Nephron progenitor cell (in vitro differentiated cells): ENCODE measurements around the gene ANKHD1.

Source experiments
- DNase-seq: peaks from one replicate; pipeline ENCODE4 v3.0.0; 2021
- H3K27ac Mint-ChIP-seq: 2 replicates; pipeline ENCODE4 v1.8.0; 2021; ENCODE audit warnings: mild to moderate bottlenecking, moderate library complexity, mixed read lengths
- H3K27me3 Mint-ChIP-seq: 2 replicates; pipeline ENCODE4 v1.8.0; 2021; ENCODE audit warnings: mild to moderate bottlenecking, low read depth, mixed read lengths; ENCODE audit not compliant: poor library complexity
- H3K36me3 Mint-ChIP-seq: 2 replicates; pipeline ENCODE4 v1.8.0; 2021; ENCODE audit warnings: low read depth, mixed read lengths
- H3K4me1 Mint-ChIP-seq: 2 replicates; pipeline ENCODE4 v1.8.0; 2021; ENCODE audit warnings: mixed read lengths
- H3K4me3 Mint-ChIP-seq: 2 replicates; pipeline ENCODE4 v1.8.0; 2021; ENCODE audit warnings: mild to moderate bottlenecking, moderate library complexity, mixed read lengths
- H3K9me3 Mint-ChIP-seq: 2 replicates; pipeline ENCODE4 v1.8.0; 2021; ENCODE audit warnings: mild to moderate bottlenecking, moderate library complexity, mixed read lengths
- CTCF ChIP-seq: fragments of 200-600 bp; sonication (generic); IDR thresholded peaks from 2 replicates; pipeline ENCODE4 v1.5.0; 2021; ENCODE audit warnings: antibody characterized with exemption

Gene ANKHD1

GRCh38 chr5:140362875-140363630 is 38.6 kb upstream of the ANKHD1 start:
- DNase-seq = peak; percentile 92
- TF ChIP-seq CTCF = peak; percentile 93
- Mint-ChIP-seq H3K27me3 (no peaks in the 10 kb centered on the region), H3K9me3 (no peaks in the 10 kb centered on the region), H3K4me1 (peaks cover 12% of the 10 kb centered on the region), H3K36me3 (no peaks in the 10 kb centered on the region), H3K4me3 (peak overlapping the region; percentile 75), H3K27ac (no peak overlapping the region)

GRCh38 chr5:140363631-140364471 is 37.8 kb upstream of the ANKHD1 start:
- peak overlapping the region; percentile 75 for H3K4me3 Mint-ChIP-seq
- H3K9me3 Mint-ChIP-seq = no peaks in the 10 kb centered on the region
- TF ChIP-seq CTCF = no peak
- H3K36me3 Mint-ChIP-seq = no peaks in the 10 kb centered on the region
- H3K4me1 Mint-ChIP-seq = peaks cover 6% of the 10 kb centered on the region
- no peaks in the 10 kb centered on the region for H3K27me3 Mint-ChIP-seq
- H3K27ac Mint-ChIP-seq = no peak overlapping the region
- DNase-seq = no peak

GRCh38 chr5:140364472-140364765 is 37.2 kb upstream of the ANKHD1 start:
- H3K4me3 Mint-ChIP-seq = no peak overlapping the region
- H3K4me1 Mint-ChIP-seq = peaks cover 5% of the 10 kb centered on the region
- DNase-seq = no peak
- H3K27ac Mint-ChIP-seq = no peak overlapping the region
- no peak for TF ChIP-seq CTCF
- H3K9me3 Mint-ChIP-seq = no peaks in the 10 kb centered on the region
- no peaks in the 10 kb centered on the region for H3K27me3 Mint-ChIP-seq
- H3K36me3 Mint-ChIP-seq = no peaks in the 10 kb centered on the region

GRCh38 chr5:140365282-140365681 is 36.4 kb upstream of the ANKHD1 start:
- Mint-ChIP-seq H3K9me3 (no peaks in the 10 kb centered on the region), H3K36me3 (no peaks in the 10 kb centered on the region), H3K4me1 (peaks cover 5% of the 10 kb centered on the region), H3K27me3 (no peaks in the 10 kb centered on the region), H3K27ac (no peak overlapping the region), H3K4me3 (no peak overlapping the region)
- TF ChIP-seq CTCF = no peak
- DNase-seq = no peak

- no peaks in the 10 kb centered on the region for H3K27me3 Mint-ChIP-seq
- no peak overlapping the region for H3K27ac Mint-ChIP-seq
- H3K4me3 Mint-ChIP-seq = no peak overlapping the region
- no peaks in the 10 kb centered on the region for H3K9me3 Mint-ChIP-seq
- H3K4me1 Mint-ChIP-seq = peaks cover 5% of the 10 kb centered on the region
- no peak for DNase-seq
- TF ChIP-seq CTCF = no peak
- no peaks in the 10 kb centered on the region for H3K36me3 Mint-ChIP-seq
Observed at GRCh38 chr5:140365941-140366340, 35.7 kb upstream of the ANKHD1 start.
